ENCODE measurements around the gene CLVS2. TPM values are rescaled to one million over a fixed set of nuclear protein-coding genes. Genes with fewer than 3 reads are reported as not detected.

The CLVS2 gene
- total RNA-seq, 1 donor from 2014 or later = 0.34 TPM

DNA sequence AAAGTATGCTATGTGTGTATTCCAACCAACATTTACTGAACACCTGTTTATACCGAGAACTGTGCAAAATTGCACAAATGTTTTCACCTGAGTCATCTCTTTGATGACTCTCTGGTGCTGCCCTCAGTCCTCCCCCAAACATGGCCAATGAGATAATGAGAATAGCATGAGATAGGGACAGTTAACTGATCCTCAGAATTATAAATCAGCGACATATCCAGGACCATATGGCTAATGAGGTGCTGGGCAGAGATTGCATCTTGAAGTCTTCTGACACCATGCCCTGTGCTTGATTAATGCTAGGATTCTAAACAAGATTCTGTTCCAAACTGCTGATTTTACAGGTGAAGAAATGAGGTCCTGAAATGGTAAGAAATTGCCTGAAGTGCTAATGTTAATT, 13.0 kb downstream of the CLVS2 start:
- Mint-ChIP-seq H3K36me3 (ENCODE audit: insufficient read depth) (no peaks in the 10 kb centered on the region), H3K4me3 (ENCODE audit: low read depth) (no peak overlapping the region), H3K27ac (no peak overlapping the region), H3K27me3 (no peaks in the 10 kb centered on the region), H3K9me3 (ENCODE audit: low read depth) (no peaks in the 10 kb centered on the region), H3K4me1 (ENCODE audit: low read depth) (no peaks in the 10 kb centered on the region)
- TF ChIP-seq, protein P1, sequence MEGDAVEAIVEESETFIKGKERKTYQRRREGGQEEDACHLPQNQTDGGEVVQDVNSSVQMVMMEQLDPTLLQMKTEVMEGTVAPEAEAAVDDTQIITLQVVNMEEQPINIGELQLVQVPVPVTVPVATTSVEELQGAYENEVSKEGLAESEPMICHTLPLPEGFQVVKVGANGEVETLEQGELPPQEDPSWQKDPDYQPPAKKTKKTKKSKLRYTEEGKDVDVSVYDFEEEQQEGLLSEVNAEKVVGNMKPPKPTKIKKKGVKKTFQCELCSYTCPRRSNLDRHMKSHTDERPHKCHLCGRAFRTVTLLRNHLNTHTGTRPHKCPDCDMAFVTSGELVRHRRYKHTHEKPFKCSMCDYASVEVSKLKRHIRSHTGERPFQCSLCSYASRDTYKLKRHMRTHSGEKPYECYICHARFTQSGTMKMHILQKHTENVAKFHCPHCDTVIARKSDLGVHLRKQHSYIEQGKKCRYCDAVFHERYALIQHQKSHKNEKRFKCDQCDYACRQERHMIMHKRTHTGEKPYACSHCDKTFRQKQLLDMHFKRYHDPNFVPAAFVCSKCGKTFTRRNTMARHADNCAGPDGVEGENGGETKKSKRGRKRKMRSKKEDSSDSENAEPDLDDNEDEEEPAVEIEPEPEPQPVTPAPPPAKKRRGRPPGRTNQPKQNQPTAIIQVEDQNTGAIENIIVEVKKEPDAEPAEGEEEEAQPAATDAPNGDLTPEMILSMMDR (IDR thresholded peaks at IDR 0.05; ENCODE audit: unreplicated experiment) = no peak
- DNase-seq (ENCODE audit: low spot score, unreplicated experiment) = no peak

DNA sequence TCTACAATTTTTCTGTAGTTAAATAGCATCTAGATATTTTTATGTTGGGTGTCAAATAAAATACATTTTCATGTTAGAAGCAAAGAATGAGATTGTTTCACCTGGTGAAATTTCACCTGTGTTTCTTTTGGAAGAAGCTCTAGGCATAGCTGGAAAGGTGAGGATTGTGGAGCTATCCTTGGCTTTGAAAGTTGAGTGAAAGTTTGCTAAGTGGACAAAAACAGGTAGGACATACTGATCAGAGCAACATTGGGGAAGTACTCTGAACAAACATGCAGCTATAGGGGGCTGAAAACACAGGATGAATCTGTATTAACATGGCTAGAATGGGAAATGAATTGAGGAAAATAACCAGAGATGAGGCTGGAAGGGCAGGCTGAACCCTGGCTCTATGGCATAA, 18.8 kb downstream of the CLVS2 start:
- Mint-ChIP-seq H3K27me3 (no peaks in the 10 kb centered on the region), H3K4me1 (ENCODE audit: low read depth) (peaks cover 14% of the 10 kb centered on the region), H3K4me3 (ENCODE audit: low read depth) (no peak overlapping the region), H3K36me3 (ENCODE audit: insufficient read depth) (no peaks in the 10 kb centered on the region), H3K9me3 (ENCODE audit: low read depth) (no peaks in the 10 kb centered on the region), H3K27ac (no peak overlapping the region)
- TF ChIP-seq, protein P1 (IDR thresholded peaks at IDR 0.05; ENCODE audit: unreplicated experiment) = no peak
- DNase-seq (ENCODE audit: low spot score, unreplicated experiment) = no peak

DNA sequence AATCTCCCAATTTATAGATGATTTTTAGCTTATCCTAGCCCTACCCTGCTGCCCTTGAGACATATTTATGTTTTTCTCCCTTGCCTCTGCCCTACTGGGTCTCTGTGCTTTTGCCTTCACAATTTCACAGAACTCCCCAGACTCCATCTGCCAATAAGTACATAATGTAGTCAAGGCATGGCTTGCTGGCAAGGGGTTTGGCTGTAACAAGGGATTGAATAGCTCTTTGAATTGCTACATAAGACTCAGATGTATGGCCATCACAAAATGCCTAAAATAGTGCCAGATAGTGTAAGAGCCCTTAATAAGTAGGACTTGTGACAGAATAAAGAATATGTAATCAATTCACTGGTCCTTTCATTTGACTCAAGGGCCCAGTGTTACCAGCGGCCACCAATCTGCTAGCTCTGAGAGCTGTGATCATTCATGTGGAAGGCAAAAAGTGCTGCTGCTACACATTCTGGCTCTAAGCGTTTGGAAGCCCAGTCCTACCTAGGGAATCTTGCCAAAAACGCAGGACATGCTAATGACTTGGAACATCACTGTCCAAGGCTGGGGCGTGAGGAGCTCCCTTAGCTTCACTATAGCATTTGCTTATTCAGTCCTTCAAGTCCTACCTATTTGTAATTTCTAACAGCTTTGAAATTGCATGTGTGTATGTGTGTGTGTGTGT, 20.5 kb downstream of the CLVS2 start:
- no peak for DNase-seq (ENCODE audit: low spot score, unreplicated experiment)
- no peaks in the 10 kb centered on the region for H3K9me3 Mint-ChIP-seq (ENCODE audit: low read depth)

DNA sequence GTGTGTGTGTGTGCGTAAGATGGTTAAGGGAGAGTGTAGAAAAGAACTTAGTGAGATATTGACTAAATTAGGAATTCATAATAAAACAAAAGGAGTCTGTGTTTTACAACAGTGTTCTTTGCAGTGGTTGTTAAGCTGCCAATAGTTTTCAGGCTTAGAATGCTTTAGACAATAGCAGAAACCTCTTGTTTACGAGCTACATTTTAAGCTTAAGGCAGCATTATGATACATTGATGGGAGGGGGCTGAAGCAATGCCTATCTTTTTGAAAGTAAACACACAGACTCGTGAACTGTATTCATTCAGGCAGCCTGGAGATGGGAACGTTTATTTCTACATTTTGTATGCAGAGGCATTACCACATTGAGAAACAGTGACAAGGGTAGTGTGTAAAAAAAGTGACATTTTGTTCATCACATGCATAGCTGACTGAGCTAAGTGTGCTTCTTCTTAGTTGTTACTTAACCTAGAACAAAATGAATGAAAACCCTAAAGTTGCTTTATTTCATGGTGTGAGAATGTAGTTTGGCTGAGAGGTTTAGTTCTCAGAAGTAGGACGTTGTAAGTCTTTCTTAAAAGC, 21.2 kb downstream of the CLVS2 start:
- H3K4me1 Mint-ChIP-seq (ENCODE audit: low read depth) = peaks cover 14% of the 10 kb centered on the region

More for the DNA sequence above, 20.5 kb downstream of the CLVS2 start:
- TF ChIP-seq, protein P1 (IDR thresholded peaks at IDR 0.05; ENCODE audit: unreplicated experiment) = no peak
- Mint-ChIP-seq H3K36me3 (ENCODE audit: insufficient read depth) (no peaks in the 10 kb centered on the region), H3K27ac (no peak overlapping the region), H3K27me3 (no peaks in the 10 kb centered on the region), H3K4me1 (ENCODE audit: low read depth) (peaks cover 14% of the 10 kb centered on the region), H3K4me3 (ENCODE audit: low read depth) (no peak overlapping the region)

DNA sequence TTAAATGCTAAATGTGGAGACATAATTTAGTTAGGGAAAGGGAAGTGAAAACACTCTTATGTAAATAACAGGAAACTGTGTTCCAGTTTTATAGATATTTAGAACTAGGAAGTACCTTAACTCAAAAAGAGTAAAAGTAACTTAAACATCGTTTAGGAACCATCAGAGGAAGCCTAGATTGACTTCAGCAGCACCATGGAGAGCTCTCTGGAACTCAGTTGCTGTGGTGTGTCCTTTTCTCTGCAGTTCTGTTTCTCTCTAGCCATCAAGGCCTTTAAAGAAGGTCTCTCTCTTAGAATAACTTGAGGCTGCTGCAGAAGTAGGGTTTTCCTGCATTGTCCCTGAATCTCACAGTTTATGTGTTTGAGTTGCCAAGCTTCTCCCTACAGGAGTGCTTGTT, 26.9 kb downstream of the CLVS2 start:
- TF ChIP-seq, protein P1 (IDR thresholded peaks at IDR 0.05; ENCODE audit: unreplicated experiment) = no peak
- no peak overlapping the region for H3K4me3 Mint-ChIP-seq (ENCODE audit: low read depth)
- peak; percentile 18 for DNase-seq (ENCODE audit: low spot score, unreplicated experiment)
- H3K9me3 Mint-ChIP-seq (ENCODE audit: low read depth) = no peaks in the 10 kb centered on the region
- H3K4me1 Mint-ChIP-seq (ENCODE audit: low read depth) = no peaks in the 10 kb centered on the region
- no peaks in the 10 kb centered on the region for H3K36me3 Mint-ChIP-seq (ENCODE audit: insufficient read depth)
- H3K27me3 Mint-ChIP-seq = no peaks in the 10 kb centered on the region
- H3K27ac Mint-ChIP-seq = no peak overlapping the region

More for the DNA sequence above, 21.2 kb downstream of the CLVS2 start:
- no peak for DNase-seq (ENCODE audit: low spot score, unreplicated experiment)
- Mint-ChIP-seq H3K9me3 (ENCODE audit: low read depth) (no peaks in the 10 kb centered on the region), H3K4me3 (ENCODE audit: low read depth) (no peak overlapping the region), H3K27me3 (no peaks in the 10 kb centered on the region), H3K36me3 (ENCODE audit: insufficient read depth) (no peaks in the 10 kb centered on the region), H3K27ac (no peak overlapping the region)
- TF ChIP-seq, protein P1 (IDR thresholded peaks at IDR 0.05; ENCODE audit: unreplicated experiment) = no peak
